ENCODE measurements around the gene OLA1. TPM values are rescaled to one million over a fixed set of nuclear protein-coding genes. Genes with fewer than 3 reads are reported as not detected.

The OLA1 gene
- total and polyA plus RNA-seq, 2 donors (not counting 1 experiment from before 2014, with no cell fraction given), result 13.9 to 47.7 TPM

GRCh38 chr2:174202188-174202587 lies 46.1 kb downstream of the OLA1 start:
- Histone ChIP-seq H3K79me2 (ENCODE audit: control insufficient read depth, insufficient read depth, low read length) (peaks cover under 1% of the 10 kb centered on the region), H3K4me1 (ENCODE audit: control insufficient read depth in 2 of 2, insufficient read depth in 2 of 2, low read length in 2 of 2) (no peaks in the 10 kb centered on the region), H3K27ac (ENCODE audit: low read length in 2 of 2) (no peak overlapping the region), H3K9me3 (ENCODE audit: control extremely low read depth in 1 of 3, control insufficient read depth in 2 of 3, insufficient read depth in 1 of 3, low read length in 2 of 3) (no peaks in the 10 kb centered on the region), H4K20me1 (ENCODE audit: control insufficient read depth, insufficient read depth, low read length, poor library complexity, severe bottlenecking) (peaks cover 4% of the 10 kb centered on the region), H3K36me3 (replicated peaks in 1 of 2; ENCODE audit: control extremely low read depth in 1 of 2, control insufficient read depth in 1 of 2, extremely low read depth in 1 of 2, insufficient read depth in 2 of 2, low read length in 1 of 2) (no peaks in the 10 kb centered on the region), H3K9ac (ENCODE audit: low read length) (no peak overlapping the region), H3K27me3 (replicated peaks in 1 of 4; ENCODE audit: control extremely low read depth in 1 of 4, control insufficient read depth in 3 of 4, insufficient read depth in 4 of 4, low read length in 3 of 4) (no peaks in the 10 kb centered on the region), H2AFZ (ENCODE audit: insufficient read depth, low read depth, low read length, poor library complexity, severe bottlenecking) (no peak overlapping the region), H3K4me3 (ENCODE audit: control extremely low read depth in 1 of 5, extremely low read depth in 1 of 5, insufficient read depth in 1 of 5, low read depth in 2 of 5, low read length in 4 of 5) (no peak overlapping the region), H3K4me2 (replicated peaks; ENCODE audit: low read depth, low read length, poor library complexity, severe bottlenecking) (no peak overlapping the region)
- ChIA-PET CTCF (interaction anchor here (1.0 kb wide), 1 partner anchor 25 kb away, joined by 3 read pairs; no protein-coding TSS in a partner anchor), POLR2A (no interaction called here)
- Mint-ChIP-seq H3K27ac (no peak overlapping the region), H3K4me3 (no peak overlapping the region), H3K9me3 (ENCODE audit: insufficient read depth) (no peaks in the 10 kb centered on the region), H3K4me1 (no peaks in the 10 kb centered on the region), H3K27me3 (no peaks in the 10 kb centered on the region)
- ATAC-seq (ENCODE audit: low read depth) (no peak), DNase-seq (no peak)
- intact Hi-C loops (cut with micrococcal nuclease), result no loop called here
- no peak for TF ChIP-seq CTCF (IDR thresholded peaks at IDR 0.05)
- WGBS (ENCODE audit: insufficient coverage), result no CpG with 5 or more reads among the region's 4 CpGs

- Histone ChIP-seq H3K27ac (ENCODE audit: low read length in 2 of 2) (no peak overlapping the region), H3K4me1 (ENCODE audit: control insufficient read depth in 2 of 2, insufficient read depth in 2 of 2, low read length in 2 of 2) (no peaks in the 10 kb centered on the region), H3K9ac (ENCODE audit: low read length) (no peak overlapping the region), H3K9me3 (ENCODE audit: control extremely low read depth in 1 of 3, control insufficient read depth in 2 of 3, insufficient read depth in 1 of 3, low read length in 2 of 3) (no peaks in the 10 kb centered on the region), H3K79me2 (ENCODE audit: control insufficient read depth, insufficient read depth, low read length) (peaks cover 3% of the 10 kb centered on the region), H3K4me3 (ENCODE audit: control extremely low read depth in 1 of 5, extremely low read depth in 1 of 5, insufficient read depth in 1 of 5, low read depth in 2 of 5, low read length in 4 of 5) (no peak overlapping the region), H3K36me3 (replicated peaks in 1 of 2; ENCODE audit: control extremely low read depth in 1 of 2, control insufficient read depth in 1 of 2, extremely low read depth in 1 of 2, insufficient read depth in 2 of 2, low read length in 1 of 2) (no peaks in the 10 kb centered on the region), H4K20me1 (ENCODE audit: control insufficient read depth, insufficient read depth, low read length, poor library complexity, severe bottlenecking) (no peaks in the 10 kb centered on the region), H3K4me2 (replicated peaks; ENCODE audit: low read depth, low read length, poor library complexity, severe bottlenecking) (no peak overlapping the region), H3K27me3 (replicated peaks in 1 of 4; ENCODE audit: control extremely low read depth in 1 of 4, control insufficient read depth in 3 of 4, insufficient read depth in 4 of 4, low read length in 3 of 4) (no peaks in the 10 kb centered on the region), H2AFZ (ENCODE audit: insufficient read depth, low read depth, low read length, poor library complexity, severe bottlenecking) (no peak overlapping the region)
- TF ChIP-seq CTCF (IDR thresholded peaks at IDR 0.05) (no peak), EZH2 (IDR thresholded peaks at IDR 0.05; ENCODE audit: borderline replicate concordance, insufficient read depth, low read depth, low read length, poor library complexity, severe bottlenecking) (no peak)
- ChIA-PET POLR2A (no interaction called here), CTCF (no interaction called here)
- no peak for DNase-seq
- Mint-ChIP-seq H3K4me1 (no peaks in the 10 kb centered on the region), H3K4me3 (no peak overlapping the region), H3K9me3 (ENCODE audit: insufficient read depth) (no peaks in the 10 kb centered on the region), H3K27ac (no peak overlapping the region), H3K27me3 (no peaks in the 10 kb centered on the region)
- no CpG with 5 or more reads among the region's 2 CpGs for WGBS (ENCODE audit: insufficient coverage)
- ATAC-seq (ENCODE audit: low read depth), result no peak
- intact Hi-C loops (cut with micrococcal nuclease), result no loop called here
Observed at GRCh38 chr2:174198846-174199564, 49.3 kb downstream of the OLA1 start.

Data from B cell (primary cell).